H9 (cell line): ENCODE data around the gene SLC25A39. TPM values are rescaled to one million over a fixed set of nuclear protein-coding genes. Genes with fewer than 3 reads are reported as not detected.

Experiments
- DNase-seq: peaks from one replicate; pipeline ENCODE4 v3.0.0-alpha.2; 2017
- H2AFZ ChIP-seq: one replicate; pipeline ENCODE4 v1.6.1; 2013; ENCODE audit warnings: mild to moderate bottlenecking, low read length, control low read depth, moderate library complexity
- H2AK5ac ChIP-seq: 2 replicates; pipeline ENCODE4 v1.6.1; 2013; ENCODE audit warnings: low read length, control low read depth, mixed read lengths; ENCODE audit not compliant: insufficient read length
- H2BK120ac ChIP-seq: one replicate; pipeline ENCODE4 v1.6.1; 2013; ENCODE audit warnings: low read depth, mild to moderate bottlenecking, low read length, control low read depth, inconsistent platforms; ENCODE audit not compliant: poor library complexity, severe bottlenecking
- H2BK12ac ChIP-seq: 2 replicates; pipeline ENCODE4 v1.6.1; 2013; ENCODE audit warnings: low read length, control low read depth, mixed read lengths, low read depth; ENCODE audit not compliant: insufficient read length
- H2BK15ac ChIP-seq: 2 replicates; pipeline ENCODE4 v1.6.1; 2013; ENCODE audit warnings: low read depth, low read length, control low read depth
- H2BK20ac ChIP-seq: one replicate; pipeline ENCODE4 v1.6.1; 2013; ENCODE audit warnings: low read depth, mild to moderate bottlenecking, low read length, control low read depth, inconsistent platforms; ENCODE audit not compliant: poor library complexity, severe bottlenecking
- H2BK5ac ChIP-seq: 2 replicates; pipeline ENCODE4 v1.6.1; 2013; ENCODE audit warnings: low read length, control low read depth, mixed read lengths; ENCODE audit not compliant: insufficient read length
- H3K14ac ChIP-seq: 2 replicates; pipeline ENCODE4 v1.6.1; 2013; ENCODE audit warnings: low read length, control low read depth; ENCODE audit not compliant: insufficient read depth
- H3K18ac ChIP-seq: 2 replicates; pipeline ENCODE4 v1.6.1; 2013; ENCODE audit warnings: low read depth, mild to moderate bottlenecking, mixed read lengths, low read length, control low read depth; ENCODE audit not compliant: insufficient read length
- H3K23ac ChIP-seq: 2 replicates; pipeline ENCODE4 v1.6.1; 2013; ENCODE audit warnings: low read length, control low read depth, mixed read lengths, low read depth; ENCODE audit not compliant: insufficient read length
- H3K23me2 ChIP-seq: 2 replicates; pipeline ENCODE4 v1.6.1; 2013; ENCODE audit warnings: low read depth, mild to moderate bottlenecking, mixed read lengths, low read length, control low read depth; ENCODE audit not compliant: insufficient read length, poor library complexity, severe bottlenecking
- H3K27ac ChIP-seq: 2 replicates; pipeline ENCODE4 v1.5.1; 2013; ENCODE audit warnings: low read length, control low read depth, mixed read lengths, low read depth; ENCODE audit not compliant: insufficient read length
- H3K27me3 ChIP-seq: 2 replicates; pipeline ENCODE4 v1.6.1; 2013; ENCODE audit warnings: low read length, control low read depth, inconsistent platforms; ENCODE audit not compliant: insufficient read depth
- H3K4ac ChIP-seq: 2 replicates; pipeline ENCODE4 v1.6.1; 2013; ENCODE audit warnings: low read depth, mild to moderate bottlenecking, control low read depth, inconsistent platforms, low read length, moderate library complexity
- H3K4me1 ChIP-seq: 2 replicates; pipeline ENCODE4 v1.6.1; 2013; ENCODE audit warnings: low read length, control low read depth, inconsistent platforms; ENCODE audit not compliant: insufficient read depth
- H3K4me2 ChIP-seq: 2 replicates; pipeline ENCODE4 v1.6.1; 2013; ENCODE audit warnings: low read length, control low read depth, mixed read lengths; ENCODE audit not compliant: insufficient read length, insufficient read depth
- H3K56ac ChIP-seq: 2 replicates; pipeline ENCODE4 v1.6.1; 2013; ENCODE audit warnings: low read depth, mild to moderate bottlenecking, mixed read lengths, low read length, control low read depth; ENCODE audit not compliant: insufficient read length
- H3K79me1 ChIP-seq: 2 replicates; pipeline ENCODE4 v1.6.1; 2013; ENCODE audit warnings: low read depth, mild to moderate bottlenecking, moderate library complexity, low read length, control low read depth, inconsistent platforms; ENCODE audit not compliant: insufficient read depth, poor library complexity, severe bottlenecking
- H3K79me2 ChIP-seq: 2 replicates; pipeline ENCODE4 v1.6.1; 2013; ENCODE audit warnings: low read length, control low read depth, inconsistent platforms; ENCODE audit not compliant: insufficient read depth
- H3K9ac ChIP-seq: 2 replicates; pipeline ENCODE4 v1.6.1; 2013; ENCODE audit warnings: low read length, control low read depth, mixed read lengths; ENCODE audit not compliant: insufficient read length; ENCODE audit errors: extremely low read depth
- H3K9me3 ChIP-seq: one replicate; pipeline ENCODE4 v1.6.1; 2013; ENCODE audit warnings: low read depth, low read length, inconsistent platforms; ENCODE audit not compliant: control insufficient read depth
- H3T11ph ChIP-seq: one replicate; pipeline ENCODE4 v1.6.1; 2013; ENCODE audit warnings: mild to moderate bottlenecking, low read length, control low read depth, inconsistent platforms
- H4K20me1 ChIP-seq: one replicate; pipeline ENCODE4 v1.6.1; 2013; ENCODE audit not compliant: control insufficient read depth, insufficient read length, insufficient read depth
- H4K5ac ChIP-seq: 2 replicates; pipeline ENCODE4 v1.6.1; 2013; ENCODE audit warnings: low read depth, mild to moderate bottlenecking, mixed read lengths, low read length, control low read depth; ENCODE audit not compliant: insufficient read length
- H4K8ac ChIP-seq: replicated peaks from 2 replicates; pipeline ENCODE4 v1.6.1; 2013; ENCODE audit warnings: low read length, control low read depth, mixed read lengths, low read depth; ENCODE audit not compliant: insufficient read length
- H4K91ac ChIP-seq: 2 replicates; pipeline ENCODE4 v1.6.1; 2013; ENCODE audit warnings: low read depth, mild to moderate bottlenecking, moderate library complexity, mixed read lengths, low read length, control low read depth; ENCODE audit not compliant: insufficient read length
- H3K27ac Mint-ChIP-seq, 3 experiments: 2 replicates in 2 of 3; 3 replicates in 1 of 3; pipeline ENCODE4 v1.8.0; 2020 to 2021; ENCODE audit warnings: mixed read lengths in 3 of 3, mild to moderate bottlenecking in 1 of 3, moderate library complexity in 1 of 3
- H3K27me3 Mint-ChIP-seq: 2 replicates; pipeline ENCODE4 v1.8.0; 2021; ENCODE audit warnings: low read depth, mild to moderate bottlenecking, moderate library complexity, mixed read lengths
- H3K36me3 Mint-ChIP-seq, 3 experiments: 2 replicates in 2 of 3; 3 replicates in 1 of 3; pipeline ENCODE4 v1.8.0; 2020 to 2021; ENCODE audit warnings: low read depth in 3 of 3, mixed read lengths in 3 of 3; ENCODE audit not compliant: insufficient read depth in 1 of 3
- H3K4me1 Mint-ChIP-seq, 2 experiments: 2 replicates each; pipeline ENCODE4 v1.8.0; 2020; ENCODE audit warnings: mixed read lengths in 2 of 2
- H3K4me3 Mint-ChIP-seq, 2 experiments: 2 replicates in 1 of 2; 3 replicates in 1 of 2; pipeline ENCODE4 v1.8.0; 2020 to 2021; ENCODE audit warnings: mild to moderate bottlenecking in 2 of 2, mixed read lengths in 2 of 2, moderate library complexity in 1 of 2
- H3K9me3 Mint-ChIP-seq, 2 experiments: 2 replicates in 1 of 2; 3 replicates in 1 of 2; pipeline ENCODE4 v1.8.0; 2020; ENCODE audit warnings: mild to moderate bottlenecking in 2 of 2, mixed read lengths in 2 of 2, moderate library complexity in 1 of 2
- CTCF ChIP-seq: fragments of 200-600 bp; sonication (generic); conservative IDR thresholded peaks from 3 replicates; pipeline ENCODE4 v1.8.0; 2021; ENCODE audit warnings: antibody characterized with exemption, mild to moderate bottlenecking
- WGBS: extraction: QIAGEN DNeasy Blood & Tissue Kit; methylation state at CpG from one replicate; pipeline ENCODE4 v1.1.7; 2013; ENCODE audit warnings: missing lambda C conversion rate, low lambda C conversion rate, mixed read lengths; ENCODE audit not compliant: insufficient read length; ENCODE audit errors: extremely low coverage; 5-methylcytosine and 5-hydroxymethylcytosine counted together
- total RNA-seq: library from RNA; stranded (reverse); gene quantifications from 2 replicates; pipeline ENCODE4 v1.2.1, GENCODE V29; 2021

The SLC25A39 gene
- total RNA-seq, 1 experiment from 2014 or later = 227 TPM

GRCh38 chr17:44310188-44310587 is 14.4 kb downstream of the SLC25A39 start:
- H3K27me3 Mint-ChIP-seq = peaks cover 39% of the 10 kb centered on the region
- H3K27ac Mint-ChIP-seq = no peak overlapping the region
- Histone ChIP-seq H3T11ph (no peak overlapping the region), H3K23me2 (peaks cover 14% of the 10 kb centered on the region), H2BK12ac (no peak overlapping the region), H2BK20ac (no peak overlapping the region), H3K9ac (no peak overlapping the region), H3K14ac (no peak overlapping the region), H4K8ac (no peak overlapping the region), H2BK120ac (no peak overlapping the region), H4K20me1 (peaks cover 2% of the 10 kb centered on the region), H3K9me3 (no peaks in the 10 kb centered on the region), H3K56ac (no peak overlapping the region), H3K4me2 (no peak overlapping the region), H3K79me2 (no peaks in the 10 kb centered on the region), H3K23ac (no peak overlapping the region), H4K91ac (no peak overlapping the region), H3K4ac (no peak overlapping the region), H3K4me1 (peaks cover 7% of the 10 kb centered on the region; the same call in 1 of the 2 replicates), H2BK5ac (no peak overlapping the region), H3K18ac (no peak overlapping the region), H2AFZ (no peak overlapping the region), H2BK15ac (no peak overlapping the region), H3K27ac (no peak overlapping the region), H3K27me3 (peaks cover 8% of the 10 kb centered on the region; the same call in 1 of the 2 replicates), H4K5ac (no peak overlapping the region), H2AK5ac (no peak overlapping the region), H3K79me1 (no peaks in the 10 kb centered on the region)
- H3K36me3 Mint-ChIP-seq = no peaks in the 10 kb centered on the region
- DNase-seq = no peak
- peaks cover 34 to 52% of the 10 kb centered on the region in 2 experiments for H3K4me1 Mint-ChIP-seq
- no peak for TF ChIP-seq CTCF
- peak overlapping the region in 1 of 2 experiments; percentile 81; a peak in 3 of 5 replicates for H3K4me3 Mint-ChIP-seq
- WGBS = no CpG with 5 or more reads among the region's 2 CpGs
- H3K9me3 Mint-ChIP-seq = no peaks in the 10 kb centered on the region
